Activated naive CD4-positive, alpha-beta T cell treated with anti-CD3 and anti-CD28 coated beads for 36 hours (primary cell): ENCODE data around the gene OR5L1. TPM values are rescaled to one million over a fixed set of nuclear protein-coding genes. Genes with fewer than 3 reads are reported as not detected.

Source experiments
- total RNA-seq, 2 experiments: library from RNA; stranded (reverse); gene quantifications; one replicate each; pipeline ENCODE4 v1.2.3, GENCODE V29; 2021

The OR5L1 gene
- total RNA-seq, 2 experiments from 2014 or later: not detected

Other genes starting within 250 kb of the OR5L1 start
- gene OR4C16, start 239.2 kb upstream of the OR5L1 start, total RNA-seq: not detected
- not detected for gene OR4C11, start 203.7 kb upstream of the OR5L1 start, total RNA-seq
- not detected for gene OR4P4, start 176.3 kb upstream of the OR5L1 start, total RNA-seq
- gene OR4S2, start 163.0 kb upstream of the OR5L1 start, total RNA-seq: not detected
- not detected for gene OR4C6, start 149.2 kb upstream of the OR5L1 start, total RNA-seq
- not detected for gene OR5D13, start 37.9 kb upstream of the OR5L1 start, total RNA-seq
- gene OR5D14, start 15.8 kb upstream of the OR5L1 start, total RNA-seq: not detected
- not detected for gene OR5D18, start 8.3 kb downstream of the OR5L1 start, total RNA-seq
- not detected for gene OR5L2, start 15.9 kb downstream of the OR5L1 start, total RNA-seq
- gene OR5D16, start 27.4 kb downstream of the OR5L1 start, total RNA-seq: not detected
- not detected for gene TRIM51, start 71.9 kb downstream of the OR5L1 start, total RNA-seq
- gene OR5W2, start 103.2 kb downstream of the OR5L1 start, total RNA-seq: not detected
- gene OR5I1, start 125.0 kb downstream of the OR5L1 start, total RNA-seq: not detected
- gene OR10AG1, start 158.6 kb downstream of the OR5L1 start, total RNA-seq: not detected
- gene OR5F1, start 183.3 kb downstream of the OR5L1 start, total RNA-seq: not detected
- not detected for gene OR5AS1, start 216.3 kb downstream of the OR5L1 start, total RNA-seq